Right ventricle myocardium inferior (tissue), 1 donor: Measurements from ENCODE around the gene EVPLL. TPM values are rescaled to one million over a fixed set of nuclear protein-coding genes. Genes with fewer than 3 reads are reported as not detected.
"Not testable (repeated sequence)": the region's sequence is repeated elsewhere in the genome, so short reads cannot be mapped to it uniquely, and the experiment has no call there.

Experiments used
- ATAC-seq: fragments of 200-7000 bp; cut with Tn5 transposase; one replicate; pipeline ENCODE4 v1.9.1; 2020; ENCODE audit warnings: mild to moderate bottlenecking, moderate library complexity
- DNase-seq: peaks from one replicate; pipeline ENCODE4 v3.0.0; 2021; ENCODE audit errors: missing footprints
- intact Hi-C: fragments of 100-400 bp; cut with DNase I; formaldehyde crosslinking; loops from one replicate; pipeline ENCODE4 v1.11.0; 2022
- microRNA-seq: library from miRNA; unstranded; fragments of <30 nt; microRNA quantifications from one replicate; pipeline ENCODE4 v1.2.0, GENCODE V29; 2020
- total RNA-seq: library from RNA; stranded (reverse); fragmentation: NEBNext Ultra II Directional; extraction: Animal tissue kit (Norgen Biotek cat#: 25700); gene quantifications from one replicate; pipeline ENCODE4 v1.2.1, GENCODE V29; 2021
- donor health status: DM: no; HTN: yes; CAD: no; lungs with severe emphysema.

Gene EVPLL
- total RNA-seq, 1 donor from 2014 or later, result not detected

DNA sequence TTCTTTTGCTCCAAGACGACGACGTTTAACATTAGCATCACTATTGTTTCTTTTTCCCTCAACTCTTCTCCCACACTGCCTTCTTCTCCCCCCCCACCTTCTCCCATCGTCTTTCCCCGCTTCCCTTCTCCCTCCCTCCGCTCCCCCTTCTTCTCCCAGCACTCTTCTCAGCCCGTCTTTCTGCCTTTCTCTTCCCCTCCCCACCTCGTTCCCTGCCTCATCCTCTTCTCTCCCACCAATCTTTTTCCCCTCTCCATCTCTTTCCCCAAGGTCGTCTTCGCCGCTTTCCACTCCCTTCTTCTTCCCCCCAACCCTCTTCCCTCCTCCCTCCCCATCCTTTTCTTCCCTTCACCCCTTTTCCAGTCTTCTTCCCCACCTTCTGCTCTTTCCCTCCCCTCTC lies 33.2 kb downstream of the EVPLL start:
- ATAC-seq, result not testable (repeated sequence)

DNA sequence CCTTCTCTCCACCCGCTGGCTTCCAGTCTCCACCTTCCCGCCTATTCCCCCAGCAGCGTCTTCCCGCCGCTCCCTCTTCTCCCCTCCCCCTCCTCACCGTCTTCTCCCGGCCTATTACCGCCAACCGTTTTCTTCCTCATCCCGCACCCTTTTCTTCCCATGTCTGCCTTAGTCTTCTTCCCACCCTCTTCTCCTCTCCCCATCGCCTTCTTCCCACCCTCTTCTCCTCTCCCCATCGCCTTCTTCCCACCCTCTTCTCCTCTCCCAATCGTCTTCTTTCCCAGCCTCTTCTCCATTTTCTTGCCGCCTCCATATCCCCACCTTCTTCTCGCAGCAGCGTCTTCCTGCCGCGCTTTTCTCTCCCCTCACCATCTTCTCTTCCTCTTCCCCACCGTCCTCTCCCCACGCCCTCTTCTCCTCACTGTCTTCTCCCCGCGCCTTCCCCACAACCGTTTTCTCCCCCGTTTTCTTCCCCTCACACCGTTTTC lies 33.8 kb downstream of the EVPLL start:
- ATAC-seq, result peak; percentile 90
- peak; percentile 71 for DNase-seq
- intact Hi-C loops, result not testable (repeated sequence)

More for the DNA sequence above, 33.2 kb downstream of the EVPLL start:
- intact Hi-C loops, DNase-seq: not testable (repeated sequence)

DNA sequence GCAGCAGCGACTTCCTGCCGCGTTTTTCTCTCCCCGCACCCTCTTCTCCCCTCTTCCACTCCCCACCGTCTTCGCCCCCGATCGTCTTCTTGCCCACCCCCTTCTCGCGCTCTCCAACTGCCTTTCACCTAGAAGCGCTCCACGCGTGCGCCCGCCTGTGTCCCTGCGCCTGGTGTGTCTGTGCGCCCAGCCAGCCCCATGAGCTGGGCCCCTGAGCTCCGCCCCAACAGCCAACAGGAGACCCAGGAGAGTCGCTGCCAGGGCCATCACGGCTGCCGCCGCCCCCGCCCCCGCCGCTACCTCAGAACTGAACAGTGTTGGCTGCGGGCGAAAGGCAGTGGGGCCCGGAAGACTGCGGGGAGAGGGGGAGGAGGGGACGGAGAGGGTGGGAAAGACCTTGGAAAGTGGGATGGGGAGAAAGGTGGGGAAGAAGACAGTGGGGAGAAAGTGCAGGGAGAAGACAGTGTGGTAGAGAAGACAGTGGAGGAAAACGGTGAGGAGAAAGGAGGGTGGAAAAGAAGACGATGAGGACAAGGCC lies 34.5 kb downstream of the EVPLL start:
- DNase-seq, intact Hi-C loops: not testable (repeated sequence)

DNA sequence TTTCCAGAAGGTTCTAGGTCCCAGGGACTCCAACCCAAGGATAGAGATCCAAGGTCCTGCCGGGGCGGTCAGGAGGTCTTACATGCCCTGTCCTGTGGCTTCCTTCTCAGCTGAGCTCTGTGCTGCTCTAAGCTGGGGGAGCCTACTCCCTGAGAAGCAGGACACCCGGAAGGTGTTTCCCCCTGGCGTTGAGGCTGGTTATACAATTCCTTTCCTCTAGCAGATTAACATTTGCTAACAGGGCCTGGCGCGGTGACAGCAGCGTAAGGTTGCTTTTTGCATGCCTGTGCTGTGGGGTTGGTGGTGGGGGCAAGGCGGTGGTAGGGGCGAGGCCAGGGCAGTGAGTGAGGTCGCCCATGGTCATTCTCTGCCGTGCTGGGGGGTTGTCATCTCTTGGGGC lies 43.9 kb downstream of the EVPLL start:
- peak; percentile 28 for DNase-seq
- ATAC-seq, intact Hi-C loops: not testable (repeated sequence)

More for the DNA sequence above, 34.5 kb downstream of the EVPLL start:
- peak; percentile 90 for ATAC-seq

DNA sequence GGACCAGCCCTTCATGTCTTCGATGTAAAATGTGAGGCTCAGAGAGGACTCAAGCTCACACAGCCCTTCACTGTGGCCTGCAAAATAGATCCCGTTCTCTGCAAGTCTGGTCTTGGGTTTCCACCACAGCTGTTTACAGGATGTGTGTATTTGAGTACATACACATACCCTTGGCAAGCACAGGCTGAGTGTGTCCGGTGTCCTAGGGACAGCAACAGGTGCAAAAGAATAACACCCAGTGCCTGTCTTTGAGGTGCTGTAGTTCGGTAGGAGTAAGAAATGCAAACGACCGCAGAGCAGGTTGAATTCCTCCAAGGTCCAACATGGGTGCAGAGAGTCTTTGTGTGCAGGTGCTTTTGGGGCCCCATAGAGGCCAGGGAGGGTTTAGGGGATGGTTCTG lies 44.9 kb downstream of the EVPLL start:
- DNase-seq, ATAC-seq, intact Hi-C loops: not testable (repeated sequence)

DNA sequence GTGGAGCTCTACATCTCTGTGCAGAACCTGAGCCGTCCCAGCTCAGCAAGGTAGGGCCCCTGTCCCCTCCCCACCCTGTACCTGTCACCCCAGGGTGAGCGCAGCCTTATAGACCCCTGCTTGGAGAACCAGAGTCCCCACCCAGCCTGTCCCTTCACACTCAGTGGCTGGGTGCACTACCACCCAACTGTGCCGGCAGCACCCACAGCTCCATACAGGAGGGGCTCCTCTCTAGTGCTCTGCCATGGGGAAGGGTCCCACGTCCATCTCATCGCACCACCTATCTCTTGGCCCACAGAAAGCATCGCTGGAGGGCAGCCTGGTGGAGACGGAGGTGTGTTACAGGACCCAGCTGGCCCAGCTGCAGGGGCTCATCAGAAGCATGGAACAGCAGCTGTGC lies 45.4 kb downstream of the EVPLL start:
- DNase-seq, ATAC-seq, intact Hi-C loops: not testable (repeated sequence)

DNA sequence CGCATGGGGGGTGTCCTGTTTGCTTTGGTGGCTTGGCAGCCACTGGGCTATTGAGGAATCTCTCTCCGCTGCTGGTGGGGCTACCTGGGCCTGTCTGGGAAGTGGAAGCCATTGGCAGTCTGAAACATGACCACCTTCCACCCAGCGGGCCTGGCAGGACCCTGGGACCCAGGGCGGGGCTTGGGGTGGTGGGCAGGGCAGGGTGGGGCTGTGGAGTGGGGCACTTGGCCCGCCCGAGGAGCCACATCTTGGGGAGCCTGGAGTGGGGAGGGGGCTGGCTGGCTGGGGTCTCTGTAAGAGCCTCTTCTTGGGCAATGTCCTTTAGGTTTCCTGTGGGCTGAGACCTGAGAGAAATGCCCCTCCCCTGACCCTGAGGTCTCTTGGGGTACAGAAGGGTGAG lies 48.0 kb downstream of the EVPLL start:
- ATAC-seq, DNase-seq, intact Hi-C loops: not testable (repeated sequence)

DNA sequence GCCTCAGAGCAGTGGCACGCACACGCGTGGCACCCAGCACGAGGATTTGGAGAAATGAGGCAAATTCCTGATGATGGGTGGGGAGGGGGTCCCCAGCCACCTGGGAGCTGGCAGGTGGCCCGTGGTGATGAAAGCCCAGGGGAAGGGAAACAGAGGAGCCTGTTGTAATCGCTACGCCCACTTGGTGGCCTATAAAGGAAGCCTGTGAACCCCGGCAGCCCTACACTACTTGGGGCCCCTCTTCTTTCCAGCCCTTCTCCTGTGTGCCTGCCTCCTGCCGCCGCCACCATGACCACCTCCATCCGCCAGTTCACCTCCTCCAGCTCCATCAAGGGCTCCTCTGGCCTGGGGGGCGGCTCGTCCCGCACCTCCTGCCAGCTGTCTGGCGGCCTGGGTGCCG lies 49.1 kb downstream of the EVPLL start:
- ATAC-seq, DNase-seq, intact Hi-C loops: not testable (repeated sequence)

DNA sequence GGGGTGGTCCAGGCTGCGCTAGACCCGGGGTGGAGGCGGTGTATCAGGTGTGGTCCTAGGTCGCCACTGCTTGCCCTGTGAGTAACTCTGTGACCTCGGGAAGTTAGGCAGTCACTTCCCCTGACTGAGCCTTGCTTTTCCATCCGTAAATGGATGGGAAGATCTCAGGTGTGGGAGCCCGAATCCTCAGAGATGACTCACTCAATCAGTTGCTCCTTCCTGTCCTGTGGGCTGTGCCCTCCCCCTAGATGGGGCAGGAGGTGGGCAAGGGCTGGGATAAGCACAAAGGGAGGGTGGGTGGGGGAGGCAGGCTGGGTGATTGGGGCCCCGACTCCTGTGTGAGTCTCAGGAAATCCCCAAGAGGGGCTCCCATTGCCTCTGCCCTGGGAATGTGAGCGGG lies 54.6 kb downstream of the EVPLL start:
- DNase-seq, ATAC-seq: not testable (repeated sequence)

More for the DNA sequence above, 54.6 kb downstream of the EVPLL start:
- intact Hi-C loops, result not testable (repeated sequence)

Small RNAs within 50 kb of the gene (microRNA-seq; reads per million reads assigned to microRNA genes)
- not detected for gene MIR6778

Other genes with a start within 250 kb of the EVPLL start
- gene ALKBH5, start 193.9 kb upstream of the EVPLL start, total RNA-seq, result 183 TPM
- gene LLGL1, start 152.1 kb upstream of the EVPLL start, total RNA-seq, result 8.4 TPM
- gene FLII, start 119.0 kb upstream of the EVPLL start, total RNA-seq, result 299 TPM
- gene MIEF2, start 117.1 kb upstream of the EVPLL start, total RNA-seq, result 31.3 TPM
- gene TOP3A, start 62.8 kb upstream of the EVPLL start, total RNA-seq, result 10.4 TPM
- 11.8 TPM for gene SMCR8, start 62.5 kb upstream of the EVPLL start, total RNA-seq
- gene SHMT1, start 14.2 kb upstream of the EVPLL start, total RNA-seq, result 9.9 TPM
- not detected for gene LGALS9C, start 99.0 kb downstream of the EVPLL start, total RNA-seq